Activated T-cell treated with anti-CD3 and anti-CD28 coated beads for 4 hours (primary cell): Measurements from ENCODE around the gene PEAK1.

Experiments used
- DNase-seq: peaks from one replicate; pipeline ENCODE4 v3.0.0-alpha.2; 2020

PEAK1 gene

GRCh38 chr15:77355321-77355720, 64.6 kb downstream of the PEAK1 start:
- DNase-seq, result no peak

GRCh38 chr15:77354063-77354462, 65.8 kb downstream of the PEAK1 start:
- DNase-seq, result no peak

- no peak for DNase-seq
These were observed 67.0 kb downstream of the PEAK1 start for GRCh38 chr15:77352887-77353286.

- DNase-seq, result no peak
These were observed 69.1 kb downstream of the PEAK1 start for GRCh38 chr15:77350792-77351191.

GRCh38 chr15:77349666-77350065, 70.2 kb downstream of the PEAK1 start:
- DNase-seq, result no peak

GRCh38 chr15:77348511-77348910, 71.4 kb downstream of the PEAK1 start:
- DNase-seq, result no peak

- no peak for DNase-seq
These were observed 72.7 kb downstream of the PEAK1 start for GRCh38 chr15:77347197-77347596.

GRCh38 chr15:77346245-77347036, 73.5 kb downstream of the PEAK1 start:
- DNase-seq, result no peak

- no peak for DNase-seq
These were observed 77.1 kb downstream of the PEAK1 start for GRCh38 chr15:77342807-77343206.

- no peak for DNase-seq
These were observed 79.7 kb downstream of the PEAK1 start for GRCh38 chr15:77340245-77340644.

- no peak for DNase-seq
These were observed 83.9 kb downstream of the PEAK1 start for GRCh38 chr15:77336006-77336405.

- DNase-seq, result no peak
These were observed 84.6 kb downstream of the PEAK1 start for GRCh38 chr15:77335298-77335697.

- no peak for DNase-seq
These were observed 86.7 kb downstream of the PEAK1 start for GRCh38 chr15:77333166-77333565.

GRCh38 chr15:77329202-77329601, 90.7 kb downstream of the PEAK1 start:
- DNase-seq, result no peak

- DNase-seq, result no peak
These were observed 91.9 kb downstream of the PEAK1 start for GRCh38 chr15:77327844-77328529.

- DNase-seq, result no peak
These were observed 92.7 kb downstream of the PEAK1 start for GRCh38 chr15:77327168-77327567.

- no peak for DNase-seq
These were observed 93.5 kb downstream of the PEAK1 start for GRCh38 chr15:77326366-77326765.

- no peak for DNase-seq
These were observed 107.4 kb downstream of the PEAK1 start for GRCh38 chr15:77312523-77312922.

GRCh38 chr15:77311618-77312398, 108.1 kb downstream of the PEAK1 start:
- DNase-seq, result no peak

- no peak for DNase-seq
These were observed 108.9 kb downstream of the PEAK1 start for GRCh38 chr15:77311020-77311419.

GRCh38 chr15:77309392-77309791, 110.5 kb downstream of the PEAK1 start:
- DNase-seq, result no peak

GRCh38 chr15:77305953-77306352, 114.0 kb downstream of the PEAK1 start:
- no peak for DNase-seq

GRCh38 chr15:77296773-77297337, 123.0 kb downstream of the PEAK1 start:
- DNase-seq, result no peak
